RWPE2 (cell line): ENCODE measurements around the gene VWA3B.

ENCODE experiments used
- ATAC-seq: fragments of 200-7000 bp; cut with Tn5 transposase; 3 replicates; pipeline ENCODE4 v1.9.1; 2021; ENCODE audit warnings: low read depth
- DNase-seq: peaks from one replicate; pipeline ENCODE4 v3.0.0-alpha.2; 2020; ENCODE audit warnings: low spot score
- H3K27ac ChIP-seq: fragments of 450-650 bp; 2 replicates; pipeline ENCODE4 v1.5.1; 2017; ENCODE audit warnings: mild to moderate bottlenecking; ENCODE audit not compliant: poor library complexity, severe bottlenecking
- H3K27me3 ChIP-seq: fragments of 250-450 bp; sonication (Bioruptor Pico); 2 replicates; pipeline ENCODE4 v1.5.1; 2021; ENCODE audit warnings: mild to moderate bottlenecking, moderate library complexity; ENCODE audit not compliant: insufficient read depth, poor library complexity, severe bottlenecking
- H3K36me3 ChIP-seq: fragments of 250-450 bp; sonication (Bioruptor Pico); 2 replicates; pipeline ENCODE4 v1.5.1; 2020; ENCODE audit warnings: low read depth, mild to moderate bottlenecking, moderate library complexity
- H3K4me1 ChIP-seq: fragments of 250-450 bp; sonication (Bioruptor Pico); 2 replicates; pipeline ENCODE4 v1.5.1; 2021; ENCODE audit warnings: mild to moderate bottlenecking, moderate library complexity; ENCODE audit not compliant: insufficient read depth, poor library complexity, severe bottlenecking
- H3K4me3 ChIP-seq: fragments of 250-450 bp; sonication (Bioruptor Pico); 2 replicates; pipeline ENCODE4 v1.5.1; 2021; ENCODE audit warnings: mild to moderate bottlenecking, moderate library complexity; ENCODE audit not compliant: severe bottlenecking
- H3K9me3 ChIP-seq: fragments of 250-450 bp; sonication (Bioruptor Pico); 2 replicates; pipeline ENCODE4 v1.5.1; 2021; ENCODE audit warnings: mild to moderate bottlenecking, moderate library complexity; ENCODE audit not compliant: severe bottlenecking
- TF ChIP-seq, protein P1 (sequence below): fragments of 450-650 bp; IDR thresholded peaks from one replicate; pipeline ENCODE4 v1.5.1; 2017; ENCODE audit warnings: mild to moderate bottlenecking, moderate library complexity; ENCODE audit not compliant: poor library complexity, severe bottlenecking

The VWA3B gene

DNA sequence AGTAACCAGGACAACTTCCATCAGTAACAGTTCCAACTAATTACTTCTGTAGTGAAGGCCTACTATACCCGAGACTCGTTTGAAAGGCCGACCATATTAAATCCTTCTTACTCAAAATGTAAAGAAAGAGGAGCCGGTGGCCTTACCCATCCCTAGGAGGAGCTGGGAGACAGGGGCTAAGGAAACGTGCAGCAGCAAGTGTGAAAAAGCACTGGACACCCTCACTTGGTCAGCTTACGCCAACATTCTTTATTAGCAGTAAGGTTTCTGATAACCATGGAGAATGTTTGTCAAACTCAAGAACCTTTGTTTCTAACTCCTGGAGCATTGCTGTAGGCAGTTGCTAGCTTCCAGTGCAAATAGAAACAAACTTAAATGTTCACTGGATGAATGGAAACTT is 26.7 kb upstream of the VWA3B start:
- no peaks in the 10 kb centered on the region for H3K36me3 ChIP-seq
- no peaks in the 10 kb centered on the region for H3K27me3 ChIP-seq
- no peaks in the 10 kb centered on the region for H3K4me1 ChIP-seq
- no peaks in the 10 kb centered on the region for H3K9me3 ChIP-seq
- TF ChIP-seq, protein P1, sequence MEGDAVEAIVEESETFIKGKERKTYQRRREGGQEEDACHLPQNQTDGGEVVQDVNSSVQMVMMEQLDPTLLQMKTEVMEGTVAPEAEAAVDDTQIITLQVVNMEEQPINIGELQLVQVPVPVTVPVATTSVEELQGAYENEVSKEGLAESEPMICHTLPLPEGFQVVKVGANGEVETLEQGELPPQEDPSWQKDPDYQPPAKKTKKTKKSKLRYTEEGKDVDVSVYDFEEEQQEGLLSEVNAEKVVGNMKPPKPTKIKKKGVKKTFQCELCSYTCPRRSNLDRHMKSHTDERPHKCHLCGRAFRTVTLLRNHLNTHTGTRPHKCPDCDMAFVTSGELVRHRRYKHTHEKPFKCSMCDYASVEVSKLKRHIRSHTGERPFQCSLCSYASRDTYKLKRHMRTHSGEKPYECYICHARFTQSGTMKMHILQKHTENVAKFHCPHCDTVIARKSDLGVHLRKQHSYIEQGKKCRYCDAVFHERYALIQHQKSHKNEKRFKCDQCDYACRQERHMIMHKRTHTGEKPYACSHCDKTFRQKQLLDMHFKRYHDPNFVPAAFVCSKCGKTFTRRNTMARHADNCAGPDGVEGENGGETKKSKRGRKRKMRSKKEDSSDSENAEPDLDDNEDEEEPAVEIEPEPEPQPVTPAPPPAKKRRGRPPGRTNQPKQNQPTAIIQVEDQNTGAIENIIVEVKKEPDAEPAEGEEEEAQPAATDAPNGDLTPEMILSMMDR, result no peak
- DNase-seq (no peak), ATAC-seq (no peak)
- no peak overlapping the region for H3K27ac ChIP-seq
- H3K4me3 ChIP-seq, result no peak overlapping the region

DNA sequence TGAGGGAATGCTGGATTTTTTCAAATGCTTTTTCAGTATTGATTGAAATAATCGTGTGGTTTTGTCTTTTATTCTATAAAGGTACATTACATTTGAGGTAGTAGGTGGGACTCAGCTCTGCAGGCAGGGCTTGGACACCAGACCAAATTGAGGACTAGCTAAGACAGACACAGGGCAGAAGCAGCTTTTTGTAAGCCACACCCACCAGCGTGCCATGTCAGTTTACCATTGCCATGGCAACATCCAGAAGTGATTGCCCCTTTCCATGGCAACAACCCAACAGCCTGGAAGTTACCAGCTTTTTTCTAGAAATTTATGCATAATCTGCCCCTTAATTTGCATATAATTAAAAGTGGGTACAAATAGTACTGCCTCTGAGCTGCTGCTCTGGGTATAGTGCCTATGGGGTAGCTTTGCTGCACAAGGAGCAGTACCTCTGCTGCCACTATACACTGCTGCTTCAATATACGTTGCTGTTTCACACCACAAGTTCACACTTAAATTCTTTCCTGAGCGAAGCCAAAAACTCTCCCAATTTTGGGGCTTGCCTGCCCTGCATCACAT is 23.6 kb upstream of the VWA3B start:
- ATAC-seq (no peak), DNase-seq (no peak)
- Histone ChIP-seq H3K4me1 (no peaks in the 10 kb centered on the region), H3K9me3 (no peaks in the 10 kb centered on the region), H3K4me3 (no peak overlapping the region), H3K27me3 (no peaks in the 10 kb centered on the region), H3K36me3 (no peaks in the 10 kb centered on the region), H3K27ac (no peak overlapping the region)
- TF ChIP-seq, protein P1, result no peak

DNA sequence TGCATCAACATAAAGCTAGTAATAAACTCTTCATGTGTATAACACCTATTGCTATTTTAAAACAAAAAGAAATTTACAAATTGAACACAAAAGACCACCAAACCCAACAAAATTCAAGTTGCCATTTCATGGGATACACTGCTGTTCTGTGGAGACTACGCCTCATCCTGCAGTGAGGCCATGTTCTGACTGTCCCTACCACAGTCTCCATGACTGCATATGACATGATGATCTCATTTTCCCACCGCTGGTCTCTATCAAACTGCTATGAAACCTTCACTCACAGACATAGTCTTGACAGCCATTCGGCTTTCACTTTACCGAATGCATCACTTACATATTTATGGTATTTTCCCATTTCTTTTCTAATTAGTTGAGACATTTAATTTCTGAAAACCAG is 21.2 kb upstream of the VWA3B start:
- no peak for DNase-seq
- no peaks in the 10 kb centered on the region for H3K27me3 ChIP-seq
- H3K4me1 ChIP-seq, result no peaks in the 10 kb centered on the region
- no peak overlapping the region for H3K4me3 ChIP-seq
- H3K9me3 ChIP-seq, result no peaks in the 10 kb centered on the region
- ATAC-seq, result no peak
- H3K36me3 ChIP-seq, result no peaks in the 10 kb centered on the region
- TF ChIP-seq, protein P1, result no peak
- no peak overlapping the region for H3K27ac ChIP-seq

DNA sequence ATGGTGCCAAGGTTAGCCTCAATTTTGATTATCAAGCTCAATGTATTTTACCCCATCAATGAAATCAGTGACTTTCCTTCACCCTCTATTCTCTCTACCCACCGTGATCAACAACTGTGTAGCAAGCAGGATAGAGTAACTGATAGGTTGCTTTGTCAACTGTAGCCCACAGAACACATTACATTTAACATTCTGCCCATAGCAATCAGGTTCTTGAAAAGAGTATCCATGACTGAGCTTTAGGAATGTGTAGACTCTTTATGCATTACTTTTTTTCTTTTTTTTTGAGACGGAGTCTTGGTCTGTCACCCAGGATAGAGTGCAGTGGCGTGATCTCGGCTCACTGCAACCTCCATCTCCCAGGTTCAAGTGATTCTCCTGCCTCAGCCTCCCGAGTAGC is 19.8 kb upstream of the VWA3B start:
- no peak for ATAC-seq
- H3K4me3 ChIP-seq, result no peak overlapping the region
- H3K4me1 ChIP-seq, result no peaks in the 10 kb centered on the region
- DNase-seq, result no peak
- no peaks in the 10 kb centered on the region for H3K27me3 ChIP-seq
- TF ChIP-seq, protein P1, result no peak
- no peaks in the 10 kb centered on the region for H3K36me3 ChIP-seq
- H3K27ac ChIP-seq, result no peak overlapping the region
- H3K9me3 ChIP-seq, result no peaks in the 10 kb centered on the region

DNA sequence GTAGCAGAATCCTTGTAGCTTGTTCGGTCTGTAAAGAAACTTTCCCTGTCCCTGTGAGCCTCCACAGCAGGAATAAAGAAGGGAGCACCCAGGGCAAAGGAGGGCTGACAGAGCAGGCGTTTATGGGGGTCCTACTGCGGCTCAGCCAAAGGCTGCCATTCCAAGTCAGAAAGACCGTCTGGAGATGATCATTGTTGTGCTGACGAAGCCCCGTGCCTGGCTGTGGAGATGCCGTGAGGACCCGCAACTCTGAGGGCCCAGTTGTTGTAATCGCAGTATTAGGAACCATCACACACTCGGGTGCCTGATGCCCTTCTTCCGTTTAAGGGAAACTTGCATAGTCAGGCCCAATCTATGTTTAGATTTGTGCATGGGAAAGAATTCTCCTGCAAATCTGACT is 16.9 kb upstream of the VWA3B start:
- H3K27ac ChIP-seq, result no peak overlapping the region
- DNase-seq, result no peak
- no peaks in the 10 kb centered on the region for H3K27me3 ChIP-seq
- no peak for ATAC-seq
- H3K4me1 ChIP-seq, result no peaks in the 10 kb centered on the region
- TF ChIP-seq, protein P1, result no peak
- no peaks in the 10 kb centered on the region for H3K9me3 ChIP-seq
- no peaks in the 10 kb centered on the region for H3K36me3 ChIP-seq
- H3K4me3 ChIP-seq, result no peak overlapping the region
